PFSK-1 (cell line): Measurements from ENCODE around the gene PTDSS2.

Source experiments
- FOXP2 ChIP-seq: optimal IDR thresholded peaks from 2 replicates; pipeline ENCODE3; 2011; ENCODE audit warnings: borderline replicate concordance, control low read depth, inconsistent platforms; ENCODE audit not compliant: insufficient read depth; ENCODE audit errors: extremely low read length, extremely low read depth
- POLR2AphosphoS5 ChIP-seq: IDR thresholded peaks from 2 replicates; pipeline ENCODE4 v1.6.1; 2012; ENCODE audit warnings: low read depth, mild to moderate bottlenecking, control low read depth, low read length, moderate library complexity
- SIN3A ChIP-seq: IDR thresholded peaks from 2 replicates; pipeline ENCODE4 v1.6.1; 2012; ENCODE audit warnings: mild to moderate bottlenecking, low read length, moderate library complexity, borderline replicate concordance; ENCODE audit not compliant: insufficient read depth
- TAF1 ChIP-seq: IDR thresholded peaks from 2 replicates; pipeline ENCODE4 v1.6.1; 2012; ENCODE audit warnings: low read length, control low read depth, borderline replicate concordance; ENCODE audit not compliant: insufficient read depth
- TF ChIP-seq, protein P1 (sequence below), 2 experiments: IDR thresholded peaks; 2 replicates each; pipeline versions ENCODE4 v1.6.1 to v1.8.0; 2011 to 2012; ENCODE audit warnings: low read depth in 2 of 2, low read length in 2 of 2, control low read depth in 1 of 2, inconsistent platforms in 1 of 2, mild to moderate bottlenecking in 1 of 2, moderate library complexity in 1 of 2; ENCODE audit not compliant: insufficient read depth in 1 of 2

- TF ChIP-seq SIN3A, result no peak
- TF ChIP-seq POLR2AphosphoS5, result no peak
- TF ChIP-seq, protein P1, sequence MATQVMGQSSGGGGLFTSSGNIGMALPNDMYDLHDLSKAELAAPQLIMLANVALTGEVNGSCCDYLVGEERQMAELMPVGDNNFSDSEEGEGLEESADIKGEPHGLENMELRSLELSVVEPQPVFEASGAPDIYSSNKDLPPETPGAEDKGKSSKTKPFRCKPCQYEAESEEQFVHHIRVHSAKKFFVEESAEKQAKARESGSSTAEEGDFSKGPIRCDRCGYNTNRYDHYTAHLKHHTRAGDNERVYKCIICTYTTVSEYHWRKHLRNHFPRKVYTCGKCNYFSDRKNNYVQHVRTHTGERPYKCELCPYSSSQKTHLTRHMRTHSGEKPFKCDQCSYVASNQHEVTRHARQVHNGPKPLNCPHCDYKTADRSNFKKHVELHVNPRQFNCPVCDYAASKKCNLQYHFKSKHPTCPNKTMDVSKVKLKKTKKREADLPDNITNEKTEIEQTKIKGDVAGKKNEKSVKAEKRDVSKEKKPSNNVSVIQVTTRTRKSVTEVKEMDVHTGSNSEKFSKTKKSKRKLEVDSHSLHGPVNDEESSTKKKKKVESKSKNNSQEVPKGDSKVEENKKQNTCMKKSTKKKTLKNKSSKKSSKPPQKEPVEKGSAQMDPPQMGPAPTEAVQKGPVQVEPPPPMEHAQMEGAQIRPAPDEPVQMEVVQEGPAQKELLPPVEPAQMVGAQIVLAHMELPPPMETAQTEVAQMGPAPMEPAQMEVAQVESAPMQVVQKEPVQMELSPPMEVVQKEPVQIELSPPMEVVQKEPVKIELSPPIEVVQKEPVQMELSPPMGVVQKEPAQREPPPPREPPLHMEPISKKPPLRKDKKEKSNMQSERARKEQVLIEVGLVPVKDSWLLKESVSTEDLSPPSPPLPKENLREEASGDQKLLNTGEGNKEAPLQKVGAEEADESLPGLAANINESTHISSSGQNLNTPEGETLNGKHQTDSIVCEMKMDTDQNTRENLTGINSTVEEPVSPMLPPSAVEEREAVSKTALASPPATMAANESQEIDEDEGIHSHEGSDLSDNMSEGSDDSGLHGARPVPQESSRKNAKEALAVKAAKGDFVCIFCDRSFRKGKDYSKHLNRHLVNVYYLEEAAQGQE (IDR thresholded peaks at IDR 0.05; ENCODE audit: insufficient read depth in 1 of 2, low read depth in 2 of 2, low read length in 2 of 2), result no peak
- no peak for TF ChIP-seq TAF1
- no peak for TF ChIP-seq FOXP2
Observed at GRCh38 chr11:442611-443081, 7.4 kb upstream of the PTDSS2 start.
